GM12864 (cell line): ENCODE data around the gene MAP6.
"Not testable (repeated sequence)": the region's sequence is repeated elsewhere in the genome, so short reads cannot be mapped to it uniquely, and the experiment has no call there.

Experiments
- DNase-seq: peaks from one replicate; pipeline ENCODE4 v3.0.0-alpha.2; 2011; ENCODE audit warnings: low read depth
- H3K4me3 ChIP-seq: 2 replicates; pipeline ENCODE4 v1.5.1; 2011; ENCODE audit warnings: mild to moderate bottlenecking, low read depth, low read length, control low read depth
- CTCF ChIP-seq: IDR thresholded peaks from 2 replicates; pipeline ENCODE4 v1.5.1; 2011; ENCODE audit warnings: low read depth, mild to moderate bottlenecking, moderate library complexity, low read length, control low read depth, inconsistent platforms; ENCODE audit errors: missing control alignments

MAP6 gene

GRCh38 chr11:75588051-75588481 is 80.8 kb downstream of the MAP6 start:
- no peak overlapping the region for H3K4me3 ChIP-seq
- TF ChIP-seq CTCF: no peak
- DNase-seq: no peak

- no peak overlapping the region for H3K4me3 ChIP-seq
- TF ChIP-seq CTCF: no peak
- DNase-seq: no peak
Observed at GRCh38 chr11:75586395-75586794, 82.4 kb downstream of the MAP6 start.

- no peak for TF ChIP-seq CTCF
- DNase-seq: no peak
- H3K4me3 ChIP-seq: no peak overlapping the region
Observed at GRCh38 chr11:75585293-75585670, 83.6 kb downstream of the MAP6 start.

GRCh38 chr11:75584659-75585292 is 84.1 kb downstream of the MAP6 start:
- DNase-seq, H3K4me3 ChIP-seq: not testable (repeated sequence)

- H3K4me3 ChIP-seq: peak overlapping the region; percentile 57
- no peak for DNase-seq
- TF ChIP-seq CTCF: no peak
Observed at GRCh38 chr11:75583718-75584658, 84.8 kb downstream of the MAP6 start.

- peak; percentile 47 for TF ChIP-seq CTCF
- peak overlapping the region; percentile 57 for H3K4me3 ChIP-seq
- no peak for DNase-seq
Observed at GRCh38 chr11:75582895-75583717, 85.7 kb downstream of the MAP6 start.

GRCh38 chr11:75582506-75582894 is 86.3 kb downstream of the MAP6 start:
- TF ChIP-seq CTCF: no peak
- H3K4me3 ChIP-seq: peak overlapping the region; percentile 57
- no peak for DNase-seq
